Erythroblast (primary cell): ENCODE measurements around the gene IRF5.
"Not testable (repeated sequence)": the region's sequence is repeated elsewhere in the genome, so short reads cannot be mapped to it uniquely, and the experiment has no call there.

Experiments
- DNase-seq, 2 experiments: peaks; one replicate each; lab custom pipeline; 2025; lab: John Stamatoyannopoulos, UW
- GATA1 ChIP-seq: IDR thresholded peaks from 2 replicates; pipeline ENCODE4 v1.6.1; 2011; ENCODE audit warnings: low read depth, mild to moderate bottlenecking, control low read depth, low read length, moderate library complexity
- POLR2A ChIP-seq: IDR thresholded peaks from 2 replicates; pipeline ENCODE4 v1.6.1; 2011; ENCODE audit warnings: mild to moderate bottlenecking, low read length

Gene IRF5

GRCh38 chr7:128963327-128963757 lies 25.6 kb downstream of the IRF5 start:
- no peak for DNase-seq
- TF ChIP-seq GATA1 (no peak), POLR2A (no peak)

GRCh38 chr7:128968624-128969023 lies 30.9 kb downstream of the IRF5 start:
- no peak for DNase-seq
- TF ChIP-seq GATA1 (no peak), POLR2A (no peak)

- TF ChIP-seq GATA1, result no peak
- no peak for TF ChIP-seq POLR2A
- no peak for DNase-seq
Measured at GRCh38 chr7:128974241-128974934, 36.7 kb downstream of the IRF5 start.

GRCh38 chr7:128982105-128982504 lies 44.4 kb downstream of the IRF5 start:
- TF ChIP-seq POLR2A, result no peak
- no peak for TF ChIP-seq GATA1

GRCh38 chr7:128985660-128986059 lies 47.9 kb downstream of the IRF5 start:
- no peak for TF ChIP-seq POLR2A
- TF ChIP-seq GATA1, result no peak
- DNase-seq, result no peak

More at GRCh38 chr7:128982105-128982504, 44.4 kb downstream of the IRF5 start:
- DNase-seq, result no peak

GRCh38 chr7:128986609-128987008 lies 48.9 kb downstream of the IRF5 start:
- DNase-seq, result no peak
- TF ChIP-seq POLR2A (no peak), GATA1 (no peak)

- no peak for TF ChIP-seq POLR2A
- no peak for TF ChIP-seq GATA1
- peak; percentile 4 to 51 for DNase-seq
Measured at GRCh38 chr7:128988372-128988771, 50.6 kb downstream of the IRF5 start.

- TF ChIP-seq POLR2A, result no peak
- TF ChIP-seq GATA1, result no peak
Measured at GRCh38 chr7:128989961-128990360, 52.2 kb downstream of the IRF5 start.

GRCh38 chr7:128993419-128993818 lies 55.7 kb downstream of the IRF5 start:
- TF ChIP-seq GATA1 (no peak), POLR2A (no peak)
- DNase-seq, result no peak

More at GRCh38 chr7:128989961-128990360, 52.2 kb downstream of the IRF5 start:
- no peak for DNase-seq

- not testable (repeated sequence) for DNase-seq
Measured at GRCh38 chr7:128994560-128994959, 56.8 kb downstream of the IRF5 start.

- no peak for TF ChIP-seq POLR2A
- no peak for TF ChIP-seq GATA1
- DNase-seq, result no peak
Measured at GRCh38 chr7:128997181-128997580, 59.5 kb downstream of the IRF5 start.
